ENCODE data around the gene ATP5F1B. TPM values are rescaled to one million over a fixed set of nuclear protein-coding genes. Genes with fewer than 3 reads are reported as not detected.

ATP5F1B gene
- total RNA-seq, 1 donor from 2014 or later = 609 TPM

- Histone ChIP-seq H3K9me3 (ENCODE audit: low read depth) (no peaks in the 10 kb centered on the region), H3K4me1 (no peaks in the 10 kb centered on the region), H3K4me2 (no peak overlapping the region), H3F3A (ENCODE audit: low read depth) (peaks cover 3% of the 10 kb centered on the region), H3K9ac (no peak overlapping the region), H3K4me3 (no peak overlapping the region), H3K27ac (no peak overlapping the region), H2AFZ (replicated peaks) (no peak overlapping the region), H3K79me2 (ENCODE audit: low read depth) (no peaks in the 10 kb centered on the region), H4K20me1 (ENCODE audit: low read depth) (no peaks in the 10 kb centered on the region), H3K27me3 (no peaks in the 10 kb centered on the region), H3K36me3 (peaks cover 14% of the 10 kb centered on the region)
- TF ChIP-seq CTCF (IDR thresholded peaks at IDR 0.05) = peak; percentile 12
- no peak for TF ChIP-seq EZH2 (IDR thresholded peaks at IDR 0.05)
- Mint-ChIP-seq H3K4me1 (peaks cover 8% of the 10 kb centered on the region), H3K27me3 (ENCODE audit: insufficient read depth, low read depth) (peaks cover 4% of the 10 kb centered on the region), H3K36me3 (peaks cover 54% of the 10 kb centered on the region), H3K27ac (no peak overlapping the region), H3K4me3 (no peak overlapping the region), H3K9me3 (no peaks in the 10 kb centered on the region)
- no peak for DNase-seq (ENCODE audit: low spot score)
These were observed 44.3 kb downstream of the ATP5F1B start for GRCh38 chr12:56601503-56601902.

GRCh38 chr12:56600753-56601152 is 45.0 kb downstream of the ATP5F1B start:
- no peaks in the 10 kb centered on the region for H3K9me3 Mint-ChIP-seq
- H3K9me3 ChIP-seq (ENCODE audit: low read depth) = no peaks in the 10 kb centered on the region
- H3K4me3 ChIP-seq = no peak overlapping the region
- TF ChIP-seq CTCF (IDR thresholded peaks at IDR 0.05) (no peak), EZH2 (IDR thresholded peaks at IDR 0.05) (no peak), EZH2phosphoT487 (IDR thresholded peaks at IDR 0.05) (no peak)
- no peaks in the 10 kb centered on the region for H4K20me1 ChIP-seq (ENCODE audit: low read depth)
- H3K36me3 ChIP-seq = peaks cover 14% of the 10 kb centered on the region
- no peak overlapping the region for H3K27ac ChIP-seq
- no peaks in the 10 kb centered on the region for H3K79me2 ChIP-seq (ENCODE audit: low read depth)
- H3K9ac ChIP-seq = no peak overlapping the region
- H3K27ac Mint-ChIP-seq = no peak overlapping the region
- peaks cover 8% of the 10 kb centered on the region for H3F3A ChIP-seq (ENCODE audit: low read depth)
- no peak overlapping the region for H2AFZ ChIP-seq (replicated peaks)
- no peaks in the 10 kb centered on the region for H3K27me3 ChIP-seq
- H3K4me2 ChIP-seq = no peak overlapping the region
- no peak for DNase-seq (ENCODE audit: low spot score)
- H3K27me3 Mint-ChIP-seq (ENCODE audit: insufficient read depth, low read depth) = peaks cover 4% of the 10 kb centered on the region
- H3K4me1 Mint-ChIP-seq = peaks cover 8% of the 10 kb centered on the region
- no peak overlapping the region for H3K4me3 Mint-ChIP-seq
- peaks cover 50% of the 10 kb centered on the region for H3K36me3 Mint-ChIP-seq
- H3K4me1 ChIP-seq = no peaks in the 10 kb centered on the region

- TF ChIP-seq CTCF (IDR thresholded peaks at IDR 0.05) (no peak), EZH2 (IDR thresholded peaks at IDR 0.05) (no peak), EZH2phosphoT487 (IDR thresholded peaks at IDR 0.05) (no peak)
- Histone ChIP-seq H3K4me3 (no peak overlapping the region), H3K9me3 (ENCODE audit: low read depth) (no peaks in the 10 kb centered on the region), H3K27ac (no peak overlapping the region), H3K79me2 (ENCODE audit: low read depth) (no peaks in the 10 kb centered on the region), H3K9ac (no peak overlapping the region), H2AFZ (replicated peaks) (no peak overlapping the region), H4K20me1 (ENCODE audit: low read depth) (no peaks in the 10 kb centered on the region), H3K36me3 (peaks cover 11% of the 10 kb centered on the region), H3F3A (ENCODE audit: low read depth) (peaks cover 16% of the 10 kb centered on the region), H3K4me2 (no peak overlapping the region), H3K4me1 (no peaks in the 10 kb centered on the region), H3K27me3 (no peaks in the 10 kb centered on the region)
- Mint-ChIP-seq H3K36me3 (peaks cover 45% of the 10 kb centered on the region), H3K27me3 (ENCODE audit: insufficient read depth, low read depth) (peaks cover 4% of the 10 kb centered on the region), H3K9me3 (no peaks in the 10 kb centered on the region), H3K27ac (no peak overlapping the region), H3K4me1 (peaks cover 8% of the 10 kb centered on the region), H3K4me3 (no peak overlapping the region)
- no peak for DNase-seq (ENCODE audit: low spot score)
These were observed 46.0 kb downstream of the ATP5F1B start for GRCh38 chr12:56599797-56600196.
